Lung (tissue), 12 donors: ENCODE results near the gene NNT. TPM values are rescaled to one million over a fixed set of nuclear protein-coding genes. Genes with fewer than 3 reads are reported as not detected.

Source experiments
- ATAC-seq: fragments of 200-7000 bp; cut with Tn5 transposase; one replicate; pipeline ENCODE4 v1.9.1; 2020; ENCODE audit warnings: moderate number of reproducible peaks; ENCODE audit not compliant: insufficient read depth, low FRiP score
- DNase-seq, 3 donors: peaks; one replicate each; pipeline ENCODE4 v3.0.0-alpha.2; 2013 to 2017
- H3K27ac ChIP-seq, 2 donors: one replicate each; pipeline ENCODE4 v1.5.1; 2013; ENCODE audit warnings: mild to moderate bottlenecking in 2 of 2, moderate library complexity in 2 of 2, control low read depth in 1 of 2, inconsistent platforms in 1 of 2, low read depth in 1 of 2, low read length in 1 of 2
- H3K27me3 ChIP-seq, 3 donors: one replicate each; pipeline ENCODE4 v1.5.1; 2013; ENCODE audit warnings: low read length in 2 of 3; ENCODE audit not compliant: control insufficient read depth in 3 of 3, insufficient read depth in 3 of 3
- H3K36me3 ChIP-seq, 4 donors: one replicate each; pipeline ENCODE4 v1.5.1; 2013; ENCODE audit warnings: low read length in 4 of 4, mild to moderate bottlenecking in 1 of 4, moderate library complexity in 1 of 4; ENCODE audit not compliant: control insufficient read depth in 4 of 4, insufficient read depth in 4 of 4
- H3K4me1 ChIP-seq, 5 donors: one replicate each; pipeline ENCODE4 v1.5.1; 2013; ENCODE audit warnings: low read length in 5 of 5, mild to moderate bottlenecking in 2 of 5, moderate library complexity in 1 of 5; ENCODE audit not compliant: control insufficient read depth in 5 of 5, insufficient read depth in 5 of 5
- H3K4me3 ChIP-seq: one replicate; pipeline ENCODE4 v1.5.1; 2013; ENCODE audit warnings: mild to moderate bottlenecking, control low read depth, moderate library complexity
- H3K9ac ChIP-seq, 2 donors: one replicate each; pipeline ENCODE4 v1.5.1; 2013; ENCODE audit warnings: low read length in 2 of 2, control low read depth in 1 of 2; ENCODE audit not compliant: insufficient read depth in 1 of 2
- H3K9me3 ChIP-seq, 4 donors: one replicate each; pipeline ENCODE4 v1.5.1; 2013; ENCODE audit warnings: low read length in 3 of 4, mild to moderate bottlenecking in 1 of 4, moderate library complexity in 1 of 4; ENCODE audit not compliant: control insufficient read depth in 4 of 4, insufficient read depth in 3 of 4
- CTCF ChIP-seq: IDR thresholded peaks from 2 replicates; pipeline ENCODE4 v1.5.1; 2012; ENCODE audit warnings: mild to moderate bottlenecking; ENCODE audit errors: control extremely low read depth, extremely low read depth
- WGBS, 2 donors: extraction: QIAGEN DNeasy Blood & Tissue Kit; methylation state at CpG; one replicate each; pipeline ENCODE4 v1.1.7; 2013; 5-methylcytosine and 5-hydroxymethylcytosine counted together
- polyA plus RNA-seq, 2 donors: library from polyadenylated mRNA; stranded (reverse); fragments of 200-250 nt; gene quantifications; one replicate each; pipeline ENCODE4 v1.2.1, GENCODE V29; 2013
- total RNA-seq, 2 donors: library from RNA; depleted of rRNA in 1 of 2; stranded (reverse); fragments of >200 nt in 1 of 2; gene quantifications; one replicate each; pipeline ENCODE4 v1.2.1, GENCODE V29; 2014 to 2021
- donor health status: control.
- donor health status: control.
- donor health status: Bipolar disorder and iron deficiency.
- donor health status: healthy.
- donor health status: DM: yes; HTN: yes; CAD: no.

NNT gene
- total and polyA plus RNA-seq, 4 donors: 8.5 to 96.9 (median 35.0) TPM

- 77 to 87% methylated on average over 1 of the region's 1 CpG for WGBS, 2 donors
- ATAC-seq (peak; percentile 55), DNase-seq (no peak)
- no peak for TF ChIP-seq CTCF
- H3K27ac ChIP-seq: no peak overlapping the region
- no peak overlapping the region for H3K9ac ChIP-seq
- H3K27me3 ChIP-seq: no peaks in the 10 kb centered on the region
- H3K36me3 ChIP-seq: peaks cover 4 to 22% (median 10%) of the 10 kb centered on the region in 4 donors
- peaks cover 0 to 13% (median 2%) of the 10 kb centered on the region in 5 donors for H3K4me1 ChIP-seq
- no peaks in the 10 kb centered on the region for H3K9me3 ChIP-seq
- H3K4me3 ChIP-seq: no peak overlapping the region
Measured at GRCh38 chr5:43616535-43616934, 13.6 kb downstream of the NNT start.

GRCh38 chr5:43619380-43619779 is 16.4 kb downstream of the NNT start:
- Histone ChIP-seq H3K4me3 (no peak overlapping the region), H3K36me3 (peaks cover 2 to 21% (median 9%) of the 10 kb centered on the region in 4 donors), H3K4me1 (peaks cover 0 to 10% (median 2%) of the 10 kb centered on the region in 5 donors), H3K27me3 (no peaks in the 10 kb centered on the region), H3K27ac (no peak overlapping the region), H3K9me3 (no peaks in the 10 kb centered on the region), H3K9ac (no peak overlapping the region)
- 50 to 67% methylated on average over 2 of the region's 2 CpGs for WGBS, 2 donors
- peak in 2 of 3 donors; percentile 20 to 47 for DNase-seq
- ATAC-seq: no peak
- TF ChIP-seq CTCF: no peak

- no peak for TF ChIP-seq CTCF
- H3K27me3 ChIP-seq: no peaks in the 10 kb centered on the region
- H3K4me1 ChIP-seq: peaks cover 0 to 10% (median 2%) of the 10 kb centered on the region in 5 donors
- DNase-seq (no peak), ATAC-seq (no peak)
- WGBS, 2 donors: 66 to 75% methylated on average over 3 of the region's 3 CpGs
- H3K27ac ChIP-seq: peak overlapping the region in 1 of 2 donors; percentile 58
- H3K36me3 ChIP-seq: peaks cover 0 to 19% (median 9%) of the 10 kb centered on the region in 4 donors
- H3K9me3 ChIP-seq: no peaks in the 10 kb centered on the region
- no peak overlapping the region for H3K4me3 ChIP-seq
- no peak overlapping the region for H3K9ac ChIP-seq
Measured at GRCh38 chr5:43619911-43620310, 16.9 kb downstream of the NNT start.

GRCh38 chr5:43620944-43621505 is 18.0 kb downstream of the NNT start:
- ATAC-seq: peak; percentile 48

More at GRCh38 chr5:43620944-43621505, 18.0 kb downstream of the NNT start:
- 74 to 94% methylated on average over 4 of the region's 4 CpGs for WGBS, 2 donors
- Histone ChIP-seq H3K27me3 (no peaks in the 10 kb centered on the region), H3K36me3 (peaks cover 0 to 21% (median 6%) of the 10 kb centered on the region in 4 donors), H3K9me3 (no peaks in the 10 kb centered on the region), H3K27ac (no peak overlapping the region), H3K4me3 (no peak overlapping the region), H3K9ac (no peak overlapping the region), H3K4me1 (peaks cover 0 to 7% (median 2%) of the 10 kb centered on the region in 5 donors)
- no peak for TF ChIP-seq CTCF
- DNase-seq: peak in 1 of 3 donors; percentile 15
